Breast epithelium (tissue), 4 donors: ENCODE measurements around the gene MYBPC2. TPM values are rescaled to one million over a fixed set of nuclear protein-coding genes. Genes with fewer than 3 reads are reported as not detected.
"Not testable (repeated sequence)": the region's sequence is repeated elsewhere in the genome, so short reads cannot be mapped to it uniquely, and the experiment has no call there.

ENCODE experiments used
- DNase-seq, 2 donors: peaks; one replicate each; pipeline ENCODE4 v3.0.0-alpha.2; 2019; ENCODE audit warnings: low spot score in 2 of 2
- H3K27ac ChIP-seq, 2 donors: fragments of 200-600 bp; sonication (generic) in 1 of 2; one replicate each; pipeline ENCODE4 v1.5.1; 2016 to 2019; ENCODE audit warnings: mild to moderate bottlenecking in 1 of 2
- H3K27me3 ChIP-seq, 2 donors: fragments of 200-600 bp; sonication (generic) in 1 of 2; one replicate each; pipeline versions ENCODE4 v1.5.1 to v1.6.0; 2017 to 2019; ENCODE audit warnings: control low read depth in 1 of 2, mild to moderate bottlenecking in 1 of 2
- H3K36me3 ChIP-seq: fragments of 200-600 bp; one replicate; pipeline ENCODE4 v1.5.1; 2019
- H3K4me1 ChIP-seq, 2 donors: fragments of 200-600 bp; sonication (generic); one replicate each; pipeline ENCODE4 v1.5.1; 2016 to 2019; ENCODE audit warnings: control low read depth in 1 of 2
- H3K4me3 ChIP-seq, 3 donors: fragments of 200-600 bp; sonication (generic); 1 replicate in 2 of 3; 2 replicates in 1 of 3; pipeline ENCODE4 v1.5.1; 2016 to 2019; ENCODE audit warnings: mild to moderate bottlenecking in 3 of 3, moderate library complexity in 2 of 3
- H3K9me3 ChIP-seq, 2 donors: fragments of 200-600 bp; sonication (generic) in 1 of 2; one replicate each; pipeline ENCODE4 v1.5.1; 2016 to 2019; ENCODE audit warnings: control low read depth in 1 of 2
- POLR2A ChIP-seq: fragments of 450-650 bp; IDR thresholded peaks from one replicate; pipeline ENCODE4 v1.6.1; 2016; ENCODE audit warnings: antibody characterized with exemption, mild to moderate bottlenecking, moderate library complexity
- POLR2AphosphoS5 ChIP-seq, 3 donors: sonication (generic); formaldehyde crosslinking; IDR thresholded peaks; one replicate each; pipeline ENCODE4 v1.6.1; 2017; ENCODE audit warnings: antibody characterized with exemption in 3 of 3
- intact Hi-C: fragments of 100-400 bp; cut with DNase I; formaldehyde crosslinking; loops from one replicate; pipeline ENCODE4 v1.15.1; 2023; ENCODE audit warnings: low total_unique reads
- total RNA-seq, 3 donors: library from RNA; depleted of rRNA; stranded (reverse); fragments of >200 nt; gene quantifications; one replicate each; pipeline ENCODE4 v1.1.0, GENCODE V29; 2016
- TF ChIP-seq, protein P1 (sequence below), 3 donors: fragments of 450-650 bp; IDR thresholded peaks; one replicate each; pipeline ENCODE4 v1.5.1; 2016 to 2017; ENCODE audit warnings: antibody characterized with exemption in 3 of 3, mild to moderate bottlenecking in 3 of 3, moderate library complexity in 3 of 3

The MYBPC2 gene
- total RNA-seq, 3 donors from 2014 or later = under 0.01 TPM; not detected in 2

DNA sequence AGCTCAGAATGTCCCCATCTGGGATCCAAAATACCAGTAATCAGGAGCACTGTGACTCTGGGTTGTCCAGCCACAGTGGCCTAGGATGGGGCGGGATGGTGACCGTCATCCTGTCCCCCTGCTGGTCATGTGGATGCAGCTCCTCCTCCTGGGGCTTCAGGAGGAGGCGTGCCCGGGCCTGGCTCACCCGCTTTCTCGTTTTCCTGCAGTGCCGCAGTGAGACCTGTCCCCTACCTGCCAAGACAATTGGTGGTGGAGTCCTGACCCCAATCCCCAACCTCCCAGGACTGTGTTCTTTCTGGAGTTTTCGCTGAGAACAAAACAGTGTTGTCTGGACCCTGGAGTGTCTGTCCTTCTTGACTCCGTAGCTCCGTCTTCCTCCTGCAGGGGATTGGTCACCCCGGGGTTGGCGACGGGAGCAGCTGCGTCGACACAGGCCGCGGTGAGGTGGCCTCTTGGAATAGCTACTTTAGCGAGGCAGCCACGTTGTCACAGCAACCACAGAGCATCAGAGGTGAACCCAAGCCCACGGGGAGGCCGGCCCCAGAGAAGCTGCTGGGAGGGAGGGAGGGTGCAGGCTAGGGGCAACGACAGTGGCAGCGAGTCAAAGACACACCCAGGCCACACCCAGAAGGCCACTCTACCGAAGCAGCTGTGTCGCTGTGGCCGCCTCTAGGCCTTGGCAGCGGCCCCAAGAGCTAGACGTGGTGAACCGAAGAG lies 33.5 kb downstream of the MYBPC2 start:
- no peak overlapping the region for H3K27ac ChIP-seq
- peaks cover 0 to 9% of the 10 kb centered on the region in 2 donors for H3K27me3 ChIP-seq
- intact Hi-C loops = loop anchor here (2.0 to 5.0 kb wide), 2 partner anchors 37 to 401 kb away; no protein-coding TSS in a partner anchor
- no peak for DNase-seq
- no peaks in the 10 kb centered on the region for H3K36me3 ChIP-seq
- TF ChIP-seq, protein P1, sequence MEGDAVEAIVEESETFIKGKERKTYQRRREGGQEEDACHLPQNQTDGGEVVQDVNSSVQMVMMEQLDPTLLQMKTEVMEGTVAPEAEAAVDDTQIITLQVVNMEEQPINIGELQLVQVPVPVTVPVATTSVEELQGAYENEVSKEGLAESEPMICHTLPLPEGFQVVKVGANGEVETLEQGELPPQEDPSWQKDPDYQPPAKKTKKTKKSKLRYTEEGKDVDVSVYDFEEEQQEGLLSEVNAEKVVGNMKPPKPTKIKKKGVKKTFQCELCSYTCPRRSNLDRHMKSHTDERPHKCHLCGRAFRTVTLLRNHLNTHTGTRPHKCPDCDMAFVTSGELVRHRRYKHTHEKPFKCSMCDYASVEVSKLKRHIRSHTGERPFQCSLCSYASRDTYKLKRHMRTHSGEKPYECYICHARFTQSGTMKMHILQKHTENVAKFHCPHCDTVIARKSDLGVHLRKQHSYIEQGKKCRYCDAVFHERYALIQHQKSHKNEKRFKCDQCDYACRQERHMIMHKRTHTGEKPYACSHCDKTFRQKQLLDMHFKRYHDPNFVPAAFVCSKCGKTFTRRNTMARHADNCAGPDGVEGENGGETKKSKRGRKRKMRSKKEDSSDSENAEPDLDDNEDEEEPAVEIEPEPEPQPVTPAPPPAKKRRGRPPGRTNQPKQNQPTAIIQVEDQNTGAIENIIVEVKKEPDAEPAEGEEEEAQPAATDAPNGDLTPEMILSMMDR (IDR thresholded peaks at IDR 0.05) = no peak
- TF ChIP-seq POLR2AphosphoS5 (IDR thresholded peaks at IDR 0.05) = no peak
- no peak for TF ChIP-seq POLR2A
- H3K9me3 ChIP-seq = no peaks in the 10 kb centered on the region
- H3K4me1 ChIP-seq = no peaks in the 10 kb centered on the region
- H3K4me3 ChIP-seq = no peak overlapping the region

DNA sequence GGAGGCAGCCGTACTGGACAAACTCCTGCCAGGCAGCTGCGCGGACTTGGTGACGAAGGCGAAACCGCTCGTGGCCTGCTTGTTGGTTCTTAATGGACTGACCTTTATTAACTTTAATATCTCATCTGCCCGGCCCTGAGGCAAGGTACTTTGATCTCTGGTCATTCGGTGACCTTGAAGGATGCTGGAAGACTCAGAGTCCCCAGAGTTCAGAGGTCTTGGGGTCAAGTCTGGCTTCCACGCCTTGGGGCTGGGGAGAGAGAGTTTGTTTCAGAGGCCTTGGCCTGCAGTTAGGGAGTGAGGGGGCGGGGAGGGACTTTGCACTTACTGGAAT lies 34.0 kb downstream of the MYBPC2 start:
- Histone ChIP-seq H3K9me3 (no peaks in the 10 kb centered on the region), H3K27ac (no peak overlapping the region), H3K4me3 (no peak overlapping the region), H3K4me1 (no peaks in the 10 kb centered on the region), H3K36me3 (no peaks in the 10 kb centered on the region), H3K27me3 (peaks cover 0 to 6% of the 10 kb centered on the region in 2 donors)
- no peak for DNase-seq
- TF ChIP-seq POLR2A (no peak), POLR2AphosphoS5 (IDR thresholded peaks at IDR 0.05) (no peak)
- TF ChIP-seq, protein P1 (IDR thresholded peaks at IDR 0.05) = no peak
- intact Hi-C loops = loop anchor here (5.0 kb wide), 1 partner anchor 401 kb away; no protein-coding TSS in a partner anchor

DNA sequence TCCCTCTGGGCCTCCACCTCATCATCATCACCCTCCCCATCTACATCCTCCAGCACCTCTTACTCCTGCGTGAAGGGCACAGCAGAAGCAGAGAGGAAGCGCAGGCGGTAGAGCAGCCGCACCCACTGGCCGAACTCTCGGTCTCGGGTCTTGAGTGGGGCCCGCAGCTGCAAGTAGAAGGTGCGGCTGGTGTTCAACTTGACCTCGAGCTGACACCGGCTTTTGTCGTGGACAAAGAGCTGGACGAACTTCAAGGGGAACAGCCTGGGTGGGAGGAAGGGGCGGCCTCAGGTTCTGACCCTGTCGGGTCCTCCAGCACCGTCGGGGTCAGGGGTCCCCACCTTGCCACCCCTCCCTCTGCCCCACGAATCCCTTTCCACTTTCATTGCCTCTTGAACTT lies 34.9 kb downstream of the MYBPC2 start:
- H3K4me1 ChIP-seq = no peaks in the 10 kb centered on the region
- peaks cover 0 to 4% of the 10 kb centered on the region in 2 donors for H3K27me3 ChIP-seq
- no peak for DNase-seq
- intact Hi-C loops = loop anchor here (5.0 kb wide), 1 partner anchor 400 kb away; no protein-coding TSS in a partner anchor
- TF ChIP-seq, protein P1 (IDR thresholded peaks at IDR 0.05) = no peak
- TF ChIP-seq POLR2AphosphoS5 (IDR thresholded peaks at IDR 0.05) (no peak), POLR2A (no peak)
- no peak overlapping the region for H3K27ac ChIP-seq
- no peak overlapping the region for H3K4me3 ChIP-seq
- H3K36me3 ChIP-seq = no peaks in the 10 kb centered on the region
- no peaks in the 10 kb centered on the region for H3K9me3 ChIP-seq

DNA sequence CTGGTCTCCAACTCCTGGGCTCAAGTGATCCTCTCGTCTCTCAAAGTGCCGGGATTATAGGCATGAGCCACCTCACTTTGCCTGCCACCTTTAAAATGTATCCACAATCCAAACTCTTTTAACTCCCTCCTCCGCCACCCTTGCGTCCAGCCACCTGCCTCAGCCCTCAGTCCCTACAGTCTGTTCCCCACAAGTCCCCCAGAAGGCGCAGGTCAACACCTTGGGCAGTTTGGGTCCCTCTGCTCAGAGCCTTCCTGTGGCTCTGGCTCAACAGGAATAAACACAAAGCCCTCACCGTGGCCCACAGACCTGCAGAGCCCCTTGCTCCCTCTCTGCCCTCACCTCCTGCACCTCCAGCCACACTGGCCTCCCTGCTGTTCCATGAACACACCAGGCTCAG lies 36.1 kb downstream of the MYBPC2 start:
- Histone ChIP-seq H3K4me1 (no peaks in the 10 kb centered on the region), H3K36me3 (no peaks in the 10 kb centered on the region), H3K4me3 (no peak overlapping the region), H3K27me3 (peaks cover 0 to 4% of the 10 kb centered on the region in 2 donors), H3K27ac (no peak overlapping the region), H3K9me3 (no peaks in the 10 kb centered on the region)
- no peak for DNase-seq
- TF ChIP-seq, protein P1 (IDR thresholded peaks at IDR 0.05) = no peak
- no peak for TF ChIP-seq POLR2AphosphoS5 (IDR thresholded peaks at IDR 0.05)
- TF ChIP-seq POLR2A = no peak
- intact Hi-C loops = loop anchor here (5.0 kb wide), 1 partner anchor 398 kb away; no protein-coding TSS in a partner anchor

DNA sequence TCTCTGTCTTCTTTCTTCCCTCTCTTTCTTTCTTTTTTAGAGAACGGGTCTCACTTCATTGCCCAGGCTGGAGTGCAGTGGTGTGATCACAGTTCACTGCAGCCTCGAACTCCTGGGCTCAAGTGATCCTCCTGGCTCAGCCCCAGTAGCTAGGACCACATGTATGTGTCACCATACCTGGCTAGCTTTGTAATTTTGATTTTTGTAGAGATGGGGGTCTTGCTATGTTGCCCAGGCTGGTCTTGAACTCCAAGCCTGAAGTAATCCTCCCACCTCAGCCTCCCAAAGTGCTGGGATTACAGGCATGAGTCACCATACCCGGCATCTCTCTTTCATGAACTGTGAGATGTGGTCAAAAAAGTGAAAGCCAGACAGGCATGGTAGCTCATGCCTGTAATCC lies 40.6 kb downstream of the MYBPC2 start:
- DNase-seq, H3K36me3 ChIP-seq, H3K27me3 ChIP-seq, H3K4me3 ChIP-seq, H3K4me1 ChIP-seq, intact Hi-C loops, H3K27ac ChIP-seq, H3K9me3 ChIP-seq: not testable (repeated sequence)
